AG08395 (cell line): Measurements from ENCODE around the gene AKAP4.

ENCODE experiments used
- DNase-seq: peaks from one replicate; pipeline ENCODE4 v3.0.0; 2012; ENCODE audit warnings: mixed read lengths, low spot score

The AKAP4 gene

GRCh38 chrX:50200907-50201306, at the start of gene AKAP4:
TSS of gene AKAP4 (minus strand) at chrX:50201007. CDS start at chrX:50200889, 118 bp downstream.
- DNase-seq: no peak

GRCh38 chrX:50211510-50211909, 10.7 kb upstream of the AKAP4 start:
- DNase-seq: no peak

GRCh38 chrX:50206753-50207152, 5.9 kb upstream of the AKAP4 start:
- DNase-seq: no peak

GRCh38 chrX:50204364-50204899, 3.6 kb upstream of the AKAP4 start, which contains the start of gene CCNB3:
TSS of gene CCNB3 (plus strand) at chrX:50204765. CDS start at chrX:50285164, 80,399 bp downstream.
- DNase-seq: peak; percentile 66

GRCh38 chrX:50202539-50202938, 1.7 kb upstream of the AKAP4 start:
- DNase-seq: no peak

- no peak for DNase-seq
These were observed 2.5 kb downstream of the AKAP4 start for GRCh38 chrX:50198348-50198747.

GRCh38 chrX:50188859-50189600, 11.8 kb downstream of the AKAP4 start:
- DNase-seq: no peak

- DNase-seq: no peak
These were observed 16.9 kb downstream of the AKAP4 start for GRCh38 chrX:50183891-50184290.

GRCh38 chrX:50180073-50180940, 20.5 kb downstream of the AKAP4 start:
- DNase-seq: no peak

- DNase-seq: no peak
These were observed 31.1 kb downstream of the AKAP4 start for GRCh38 chrX:50169717-50170116.

- no peak for DNase-seq
These were observed 32.5 kb downstream of the AKAP4 start for GRCh38 chrX:50168241-50168687.

GRCh38 chrX:50167366-50167765, 33.4 kb downstream of the AKAP4 start:
- DNase-seq: no peak

GRCh38 chrX:50165727-50166126, 35.1 kb downstream of the AKAP4 start:
- no peak for DNase-seq

- DNase-seq: no peak
These were observed 39.7 kb downstream of the AKAP4 start for GRCh38 chrX:50161127-50161526.

GRCh38 chrX:50158593-50158992, 42.2 kb downstream of the AKAP4 start:
- DNase-seq: no peak

GRCh38 chrX:50157545-50158135, 43.2 kb downstream of the AKAP4 start:
- DNase-seq: no peak

- DNase-seq: no peak
These were observed 46.4 kb downstream of the AKAP4 start for GRCh38 chrX:50154429-50154828.

- no peak for DNase-seq
These were observed 48.4 kb downstream of the AKAP4 start for GRCh38 chrX:50152456-50152855.

GRCh38 chrX:50147972-50148371, 52.8 kb downstream of the AKAP4 start:
- no peak for DNase-seq
